Panc1 (cell line): ENCODE measurements around the gene SP100. TPM values are rescaled to one million over a fixed set of nuclear protein-coding genes. Genes with fewer than 3 reads are reported as not detected.

ENCODE experiments used
- ATAC-seq: fragments of 200-7000 bp; cut with Tn5 transposase; 2 replicates; pipeline ENCODE4 v1.9.1; 2020; ENCODE audit warnings: mild to moderate bottlenecking, moderate library complexity
- BruUV-seq: library from RNA; stranded (reverse); fragments of 400-500 nt; replicated peaks from 2 replicates; lab custom pipeline; 2021; lab: Mats Ljungman, UMichigan
- CTCF ChIA-PET: fragments of 300-600 bp; sonication (Branson Sonifier 250); formaldehyde crosslinking; loops from one replicate; lab custom pipeline; 2022; ENCODE audit warnings: antibody characterized with exemption; lab: Charles Lee
- POLR2A ChIA-PET: fragments of 300-600 bp; sonication (Branson Sonifier 250); formaldehyde crosslinking; loops from one replicate; lab custom pipeline; 2022; ENCODE audit warnings: antibody characterized with exemption; lab: Charles Lee
- DNase-seq: peaks from one replicate; pipeline ENCODE4 v3.0.0-alpha.2; 2010; ENCODE audit warnings: low read depth, low spot score
- H3K27ac ChIP-seq: 2 replicates; pipeline ENCODE4 v1.5.1; 2011; ENCODE audit warnings: mild to moderate bottlenecking, low read length, inconsistent platforms
- H3K27me3 ChIP-seq: fragments of 200-500 bp; sonication (Bioruptor generic); 2 replicates; pipeline ENCODE4 v1.6.0; 2014; ENCODE audit warnings: low read length, inconsistent platforms; ENCODE audit not compliant: control insufficient read depth, insufficient read depth
- H3K36me3 ChIP-seq: fragments of 200-500 bp; sonication (Bioruptor generic); 2 replicates; pipeline ENCODE4 v1.5.1; 2014; ENCODE audit warnings: inconsistent platforms, mild to moderate bottlenecking, low read length, moderate library complexity; ENCODE audit not compliant: control insufficient read depth, insufficient read depth
- H3K4me1 ChIP-seq: 2 replicates; pipeline ENCODE4 v1.5.1; 2011; ENCODE audit warnings: inconsistent platforms, mild to moderate bottlenecking, low read length, moderate library complexity; ENCODE audit not compliant: control insufficient read depth, insufficient read depth
- H3K4me3 ChIP-seq, 2 experiments: 2 replicates each; pipeline ENCODE4 v1.5.1; 2011 to 2012; ENCODE audit warnings: low read depth in 2 of 2, low read length in 2 of 2, mild to moderate bottlenecking in 2 of 2, inconsistent platforms in 1 of 2, moderate library complexity in 1 of 2
- H3K9me3 ChIP-seq: fragments of 200-500 bp; sonication (Bioruptor generic); 2 replicates; pipeline ENCODE4 v1.5.1; 2014; ENCODE audit warnings: low read depth, mild to moderate bottlenecking, inconsistent platforms, low read length, moderate library complexity; ENCODE audit not compliant: control insufficient read depth, insufficient read depth
- POLR2AphosphoS5 ChIP-seq: IDR thresholded peaks from 2 replicates; pipeline ENCODE4 v1.6.1; 2012; ENCODE audit warnings: mild to moderate bottlenecking, low read depth, low read length, moderate library complexity
- SIN3A ChIP-seq: IDR thresholded peaks from 2 replicates; pipeline ENCODE4 v1.6.1; 2012; ENCODE audit warnings: low read depth, mild to moderate bottlenecking, low read length, moderate library complexity, borderline replicate concordance; ENCODE audit not compliant: insufficient read depth
- TCF7L2 ChIP-seq: IDR thresholded peaks from 2 replicates; pipeline ENCODE4 v1.6.1; 2011; ENCODE audit warnings: mild to moderate bottlenecking, low read depth, low read length, inconsistent platforms
- in situ Hi-C: cut with HindIII; loops from 2 replicates; pipeline ENCODE4 v1.10.0; 2016; ENCODE audit warnings: low sequenced_read_pairs, low pct_unique_long_range_greater_than_20kb
- intact Hi-C: fragments of 100-400 bp; cut with micrococcal nuclease; formaldehyde crosslinking; loops from one replicate; pipeline ENCODE4 v1.10.0; 2022; ENCODE audit not compliant: unreplicated experiment
- total RNA-seq: library from RNA; stranded (reverse); gene quantifications from one replicate; pipeline ENCODE4 v1.2.1, GENCODE V29; 2021; ENCODE audit not compliant: unreplicated experiment
- TF ChIP-seq, protein P1 (sequence below), 2 experiments: IDR thresholded peaks; 2 replicates each; pipeline ENCODE4 v1.6.1; 2011 to 2012; ENCODE audit warnings: low read depth in 2 of 2, control low read depth in 1 of 2, low read length in 1 of 2, mild to moderate bottlenecking in 1 of 2, moderate library complexity in 1 of 2; ENCODE audit not compliant: insufficient read depth in 1 of 2
- TF ChIP-seq, protein P2 (sequence below): fragments of 450-650 bp; IDR thresholded peaks from 2 replicates; pipeline ENCODE4 v1.5.1; 2017; ENCODE audit warnings: mild to moderate bottlenecking

The SP100 gene
- total RNA-seq, 1 experiment from 2014 or later = 27.2 TPM

DNA sequence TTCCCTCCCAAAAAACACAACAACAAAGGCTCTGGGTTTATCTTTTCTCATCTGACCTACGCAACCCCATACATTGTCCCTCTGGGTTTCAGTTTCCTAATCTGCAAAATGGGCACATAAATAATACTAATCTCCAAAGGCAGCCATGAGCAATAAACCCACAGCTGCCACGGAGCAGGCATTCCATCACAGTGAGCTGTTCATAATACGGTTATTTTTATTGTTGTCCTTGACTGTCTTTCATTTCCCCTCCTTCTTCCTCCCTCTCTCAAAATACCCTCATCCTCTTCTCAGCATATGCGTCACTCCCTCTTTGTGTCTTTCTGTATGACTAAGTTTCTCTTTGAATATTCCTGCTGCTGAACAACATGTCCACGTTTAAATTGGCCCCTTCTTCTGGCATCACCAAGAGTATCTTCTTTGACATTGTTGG lies 166.9 kb downstream of the SP100 start:
- no TSS peak for BruUV-seq
- POLR2A ChIA-PET = no interaction called here
- DNase-seq = no peak
- Histone ChIP-seq H3K36me3 (no peaks in the 10 kb centered on the region), H3K9me3 (no peaks in the 10 kb centered on the region), H3K27me3 (peaks cover 6% of the 10 kb centered on the region), H3K4me3 (no peak overlapping the region), H3K4me1 (no peaks in the 10 kb centered on the region), H3K27ac (no peak overlapping the region)
- in situ Hi-C loops = no loop called here
- intact Hi-C loops = no loop called here
- no peak for TF ChIP-seq SIN3A
- ATAC-seq = no peak
- CTCF ChIA-PET = no interaction called here

DNA sequence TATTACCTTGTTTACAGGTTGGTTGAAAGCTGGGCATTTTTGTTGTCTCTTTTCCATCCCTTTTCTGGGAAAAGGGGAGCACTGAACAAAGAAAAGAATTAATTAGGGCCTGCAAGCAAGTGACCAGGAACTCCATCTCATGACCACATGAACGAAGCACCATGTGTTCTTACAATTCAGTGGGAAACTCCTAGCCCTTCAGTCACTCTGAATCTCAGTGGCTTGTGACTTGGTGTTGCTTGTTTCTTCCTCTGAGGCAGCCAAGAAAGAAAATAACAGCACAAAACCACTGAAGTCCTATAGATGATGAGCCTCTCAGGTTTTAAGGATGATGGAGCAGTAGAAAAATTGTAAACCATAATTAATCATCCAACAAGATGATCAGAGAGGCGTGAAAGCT lies 167.6 kb downstream of the SP100 start:
- no TSS peak for BruUV-seq
- H3K4me1 ChIP-seq = no peaks in the 10 kb centered on the region
- no peak for DNase-seq
- no peaks in the 10 kb centered on the region for H3K9me3 ChIP-seq
- TF ChIP-seq, protein P1, sequence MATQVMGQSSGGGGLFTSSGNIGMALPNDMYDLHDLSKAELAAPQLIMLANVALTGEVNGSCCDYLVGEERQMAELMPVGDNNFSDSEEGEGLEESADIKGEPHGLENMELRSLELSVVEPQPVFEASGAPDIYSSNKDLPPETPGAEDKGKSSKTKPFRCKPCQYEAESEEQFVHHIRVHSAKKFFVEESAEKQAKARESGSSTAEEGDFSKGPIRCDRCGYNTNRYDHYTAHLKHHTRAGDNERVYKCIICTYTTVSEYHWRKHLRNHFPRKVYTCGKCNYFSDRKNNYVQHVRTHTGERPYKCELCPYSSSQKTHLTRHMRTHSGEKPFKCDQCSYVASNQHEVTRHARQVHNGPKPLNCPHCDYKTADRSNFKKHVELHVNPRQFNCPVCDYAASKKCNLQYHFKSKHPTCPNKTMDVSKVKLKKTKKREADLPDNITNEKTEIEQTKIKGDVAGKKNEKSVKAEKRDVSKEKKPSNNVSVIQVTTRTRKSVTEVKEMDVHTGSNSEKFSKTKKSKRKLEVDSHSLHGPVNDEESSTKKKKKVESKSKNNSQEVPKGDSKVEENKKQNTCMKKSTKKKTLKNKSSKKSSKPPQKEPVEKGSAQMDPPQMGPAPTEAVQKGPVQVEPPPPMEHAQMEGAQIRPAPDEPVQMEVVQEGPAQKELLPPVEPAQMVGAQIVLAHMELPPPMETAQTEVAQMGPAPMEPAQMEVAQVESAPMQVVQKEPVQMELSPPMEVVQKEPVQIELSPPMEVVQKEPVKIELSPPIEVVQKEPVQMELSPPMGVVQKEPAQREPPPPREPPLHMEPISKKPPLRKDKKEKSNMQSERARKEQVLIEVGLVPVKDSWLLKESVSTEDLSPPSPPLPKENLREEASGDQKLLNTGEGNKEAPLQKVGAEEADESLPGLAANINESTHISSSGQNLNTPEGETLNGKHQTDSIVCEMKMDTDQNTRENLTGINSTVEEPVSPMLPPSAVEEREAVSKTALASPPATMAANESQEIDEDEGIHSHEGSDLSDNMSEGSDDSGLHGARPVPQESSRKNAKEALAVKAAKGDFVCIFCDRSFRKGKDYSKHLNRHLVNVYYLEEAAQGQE (IDR thresholded peaks at IDR 0.05; ENCODE audit: insufficient read depth in 1 of 2, low read depth in 2 of 2, low read length in 1 of 2) = no peak
- TF ChIP-seq POLR2AphosphoS5 (no peak), SIN3A (no peak), TCF7L2 (no peak)
- TF ChIP-seq, protein P2, sequence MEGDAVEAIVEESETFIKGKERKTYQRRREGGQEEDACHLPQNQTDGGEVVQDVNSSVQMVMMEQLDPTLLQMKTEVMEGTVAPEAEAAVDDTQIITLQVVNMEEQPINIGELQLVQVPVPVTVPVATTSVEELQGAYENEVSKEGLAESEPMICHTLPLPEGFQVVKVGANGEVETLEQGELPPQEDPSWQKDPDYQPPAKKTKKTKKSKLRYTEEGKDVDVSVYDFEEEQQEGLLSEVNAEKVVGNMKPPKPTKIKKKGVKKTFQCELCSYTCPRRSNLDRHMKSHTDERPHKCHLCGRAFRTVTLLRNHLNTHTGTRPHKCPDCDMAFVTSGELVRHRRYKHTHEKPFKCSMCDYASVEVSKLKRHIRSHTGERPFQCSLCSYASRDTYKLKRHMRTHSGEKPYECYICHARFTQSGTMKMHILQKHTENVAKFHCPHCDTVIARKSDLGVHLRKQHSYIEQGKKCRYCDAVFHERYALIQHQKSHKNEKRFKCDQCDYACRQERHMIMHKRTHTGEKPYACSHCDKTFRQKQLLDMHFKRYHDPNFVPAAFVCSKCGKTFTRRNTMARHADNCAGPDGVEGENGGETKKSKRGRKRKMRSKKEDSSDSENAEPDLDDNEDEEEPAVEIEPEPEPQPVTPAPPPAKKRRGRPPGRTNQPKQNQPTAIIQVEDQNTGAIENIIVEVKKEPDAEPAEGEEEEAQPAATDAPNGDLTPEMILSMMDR = no peak
- intact Hi-C loops (no loop called here), in situ Hi-C loops (no loop called here)
- ChIA-PET CTCF (no interaction called here), POLR2A (no interaction called here)
- no peaks in the 10 kb centered on the region for H3K36me3 ChIP-seq
- H3K27me3 ChIP-seq = peaks cover 6% of the 10 kb centered on the region
- H3K27ac ChIP-seq = no peak overlapping the region
- no peak overlapping the region for H3K4me3 ChIP-seq
- no peak for ATAC-seq

DNA sequence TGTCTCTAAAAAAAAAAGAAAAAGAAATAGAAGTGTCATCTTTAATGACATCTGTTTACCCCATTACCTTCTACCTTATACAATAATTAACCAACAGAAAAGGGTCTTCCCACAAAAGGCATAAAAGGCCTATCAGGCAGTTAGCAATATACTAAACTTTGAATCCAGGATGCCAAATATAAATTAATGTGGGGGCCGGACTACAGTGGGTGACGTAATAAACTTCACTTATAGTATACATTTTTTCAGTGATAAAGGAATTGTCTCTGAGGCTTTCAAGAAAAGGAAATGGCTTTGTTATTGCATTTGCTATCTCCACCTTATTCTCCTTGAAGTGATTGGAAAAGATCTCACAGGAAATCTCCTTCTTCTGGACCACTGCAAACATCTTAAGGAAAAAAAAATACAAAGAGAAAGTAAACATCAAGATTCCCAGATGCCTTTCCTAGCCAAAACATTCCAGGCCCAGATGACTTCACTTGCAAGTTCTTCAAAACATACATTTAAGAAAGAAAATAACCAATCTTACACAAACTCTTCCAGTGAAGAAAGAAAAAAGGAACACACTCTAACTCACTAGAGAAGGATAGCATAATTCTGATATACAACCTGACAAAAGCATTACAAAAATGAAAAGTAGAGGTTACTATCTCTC lies 170.5 kb downstream of the SP100 start:
- Histone ChIP-seq H3K4me3 (no peak overlapping the region), H3K9me3 (no peaks in the 10 kb centered on the region), H3K36me3 (no peaks in the 10 kb centered on the region), H3K27ac (no peak overlapping the region), H3K27me3 (no peaks in the 10 kb centered on the region), H3K4me1 (no peaks in the 10 kb centered on the region)
- intact Hi-C loops (no loop called here), in situ Hi-C loops (no loop called here)
- ChIA-PET POLR2A (no interaction called here), CTCF (no interaction called here)
- no peak for TF ChIP-seq POLR2AphosphoS5
- no peak for TF ChIP-seq SIN3A
- TF ChIP-seq, protein P1 (IDR thresholded peaks at IDR 0.05; ENCODE audit: insufficient read depth in 1 of 2, low read depth in 2 of 2, low read length in 1 of 2) = no peak
- TF ChIP-seq, protein P2 = no peak
- no peak for TF ChIP-seq TCF7L2
- DNase-seq (no peak), ATAC-seq (no peak)
- no TSS peak for BruUV-seq
